Measurements from ENCODE around the gene RAB7B.

The RAB7B gene

GRCh38 chr1:205973377-205974232 is 29.6 kb downstream of the RAB7B start:
- no peak for DNase-seq
- ATAC-seq: no peak

DNA sequence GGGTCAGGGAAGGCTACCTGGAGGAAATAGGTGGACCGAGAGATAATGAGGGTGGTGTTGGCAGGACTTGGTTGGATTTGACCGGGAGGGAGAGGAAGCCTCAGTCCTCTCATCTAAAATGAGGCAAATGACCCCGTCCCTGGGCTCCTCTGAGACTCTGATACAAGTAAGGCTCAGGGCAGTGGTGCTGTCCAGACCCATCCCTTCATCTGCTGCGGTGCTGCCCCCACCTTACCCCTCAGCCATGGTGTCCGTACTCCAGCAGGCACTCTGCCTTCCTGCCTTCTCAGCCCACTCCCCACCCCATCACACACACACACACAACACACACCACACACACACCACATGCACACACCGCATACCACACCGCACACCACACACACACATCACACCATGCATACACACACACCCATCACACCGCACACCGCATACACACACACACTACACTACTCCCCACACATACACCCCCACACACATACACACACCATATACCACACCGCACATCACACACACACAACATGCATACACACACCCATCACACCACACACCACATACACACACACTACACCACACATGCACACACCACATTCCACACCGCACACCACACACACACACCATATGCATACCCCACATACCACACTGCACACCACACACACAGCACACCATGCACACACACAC is 30.6 kb downstream of the RAB7B start:
- ATAC-seq: no peak

GRCh38 chr1:205972081-205972480 is 31.1 kb downstream of the RAB7B start:
- DNase-seq (no peak), ATAC-seq (no peak)

More for the DNA sequence above, 30.6 kb downstream of the RAB7B start:
- no peak for DNase-seq

GRCh38 chr1:205971082-205971481 is 32.1 kb downstream of the RAB7B start:
- DNase-seq (no peak), ATAC-seq (no peak)

GRCh38 chr1:205970486-205970885 is 32.7 kb downstream of the RAB7B start:
- DNase-seq (no peak), ATAC-seq (no peak)

DNA sequence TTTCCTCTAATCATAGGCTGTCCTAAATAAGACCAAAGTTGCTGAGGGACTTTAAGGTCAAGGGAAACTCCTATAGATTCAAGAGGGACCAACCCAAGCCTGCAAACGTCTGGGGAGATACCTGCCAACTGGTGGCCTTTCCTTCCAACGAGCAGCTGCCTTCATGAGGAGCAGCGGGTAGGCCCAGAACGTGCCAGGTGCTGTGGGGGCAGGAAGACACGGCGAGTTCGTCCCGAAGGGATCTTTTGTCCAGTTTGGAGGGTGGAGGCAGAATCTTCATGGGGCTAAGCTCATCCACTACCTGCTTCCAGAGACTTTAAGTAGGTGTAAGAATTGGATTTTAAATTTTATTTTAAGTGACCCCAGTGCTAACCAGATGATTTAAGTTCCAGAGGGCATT is 34.0 kb downstream of the RAB7B start:
- DNase-seq (no peak), ATAC-seq (no peak)

DNA sequence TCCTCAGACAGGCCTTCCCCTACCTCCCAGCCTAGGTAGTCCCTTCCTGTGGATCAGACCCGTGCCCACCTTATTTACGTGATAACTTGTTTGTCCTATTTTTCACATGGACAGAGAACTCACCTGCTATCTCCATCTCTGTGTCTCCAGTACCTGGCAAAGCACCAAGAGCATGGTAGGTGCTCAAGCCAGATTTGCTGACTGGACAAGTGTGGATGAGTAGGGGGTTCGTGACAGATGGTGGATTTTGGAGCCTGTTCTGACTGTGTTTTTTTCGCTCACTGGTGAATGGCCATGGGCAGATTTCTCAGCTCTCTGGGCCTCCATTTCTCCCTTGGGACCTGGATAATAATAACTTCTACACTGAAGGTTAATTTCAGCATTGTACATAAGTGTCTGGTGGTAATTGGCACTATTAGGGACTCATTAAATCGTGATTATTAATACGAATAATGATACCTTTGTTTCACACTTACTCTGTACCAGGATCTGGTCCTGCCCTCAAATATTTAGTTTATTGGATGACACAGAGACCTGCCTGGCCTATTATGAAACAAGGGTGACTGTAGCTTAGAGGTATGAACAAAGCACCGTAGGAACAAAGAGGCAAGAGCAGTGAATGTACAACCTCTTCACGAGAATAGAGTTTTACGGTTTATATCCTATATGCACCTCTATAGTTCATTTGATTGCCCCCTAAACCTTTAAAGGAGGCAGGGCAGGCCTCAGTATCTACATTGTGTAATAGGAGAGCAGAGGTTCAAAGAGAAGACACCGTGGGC is 35.5 kb downstream of the RAB7B start:
- ATAC-seq (no peak), DNase-seq (no peak)

DNA sequence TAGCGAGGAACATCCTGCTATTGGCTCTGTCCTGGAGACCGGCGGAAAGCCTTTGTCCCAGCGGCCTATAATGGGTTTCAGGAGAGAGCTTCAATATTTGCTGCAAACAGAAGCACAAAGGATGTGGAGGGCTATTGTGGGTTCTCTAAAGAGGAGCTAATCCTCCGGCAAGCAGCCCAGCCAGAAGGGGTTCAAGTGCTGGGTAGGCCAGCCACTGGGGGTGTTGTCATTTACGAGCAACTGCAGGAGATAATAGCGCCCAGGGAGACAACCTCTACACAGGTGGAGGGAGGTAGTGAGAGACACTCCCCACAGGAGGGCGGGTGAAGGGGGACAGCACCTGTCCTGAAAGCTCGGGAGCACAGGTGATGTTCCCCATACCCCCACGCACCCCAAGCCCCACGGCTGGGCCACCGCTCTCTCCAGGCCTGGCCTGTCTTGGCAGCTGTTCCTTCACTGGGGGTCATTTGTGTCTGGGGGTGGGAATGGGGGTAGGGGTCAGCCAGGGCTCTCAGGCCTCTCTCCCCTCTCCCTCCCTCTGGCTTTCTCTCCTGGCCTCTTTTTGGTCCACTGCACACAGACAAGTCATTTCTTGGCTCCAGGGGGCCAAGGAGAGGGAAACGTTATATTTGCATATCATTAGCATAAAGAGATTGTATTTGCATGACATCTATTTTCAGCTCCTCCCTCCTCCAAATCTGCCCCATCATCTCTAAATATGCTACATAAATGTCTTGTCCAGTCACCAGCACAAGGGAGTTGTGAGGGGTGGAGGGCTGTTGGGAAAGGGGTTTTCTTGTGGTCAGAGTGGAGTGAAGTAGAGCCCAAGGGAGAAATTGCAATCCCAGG is 37.9 kb downstream of the RAB7B start:
- DNase-seq (no peak), ATAC-seq (no peak)

DNA sequence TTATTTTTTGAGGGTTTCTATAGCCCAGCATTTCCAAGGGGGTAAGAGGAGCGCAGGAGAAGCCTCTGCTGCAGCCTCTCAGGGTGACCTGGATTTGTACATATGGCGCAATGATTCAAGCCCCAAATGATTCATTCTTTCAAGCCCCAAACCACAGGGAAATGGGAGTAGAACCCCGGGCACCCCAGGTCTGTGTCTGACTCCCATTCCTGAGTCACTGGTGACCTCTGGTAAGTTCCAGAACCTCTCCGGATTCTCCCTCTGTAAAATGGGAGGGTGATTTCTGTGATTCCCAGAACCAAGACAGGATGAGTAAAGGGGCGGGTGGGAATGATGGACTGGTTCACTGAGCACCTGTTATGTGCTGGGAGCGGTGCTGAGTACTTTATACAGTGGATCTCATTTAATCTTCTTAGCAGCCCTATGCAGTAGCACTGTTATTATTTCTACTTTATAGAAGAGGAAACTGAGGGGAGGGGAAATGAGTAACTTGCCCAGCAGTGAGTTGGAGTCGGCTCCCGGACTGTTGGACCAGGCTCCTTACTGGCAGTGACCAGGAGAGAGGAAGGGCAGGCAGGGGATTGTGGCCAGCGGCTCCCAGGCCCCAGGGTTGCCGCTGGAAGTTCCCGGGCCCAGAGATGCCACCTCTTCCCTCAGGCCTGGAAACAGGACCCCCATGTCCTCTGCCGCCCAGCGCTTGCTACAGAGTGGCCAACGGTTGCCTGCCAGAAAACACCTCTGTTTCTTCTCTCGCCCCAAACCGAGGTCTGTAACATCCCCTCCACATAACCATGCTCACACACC is 39.6 kb downstream of the RAB7B start:
- DNase-seq: no peak

DNA sequence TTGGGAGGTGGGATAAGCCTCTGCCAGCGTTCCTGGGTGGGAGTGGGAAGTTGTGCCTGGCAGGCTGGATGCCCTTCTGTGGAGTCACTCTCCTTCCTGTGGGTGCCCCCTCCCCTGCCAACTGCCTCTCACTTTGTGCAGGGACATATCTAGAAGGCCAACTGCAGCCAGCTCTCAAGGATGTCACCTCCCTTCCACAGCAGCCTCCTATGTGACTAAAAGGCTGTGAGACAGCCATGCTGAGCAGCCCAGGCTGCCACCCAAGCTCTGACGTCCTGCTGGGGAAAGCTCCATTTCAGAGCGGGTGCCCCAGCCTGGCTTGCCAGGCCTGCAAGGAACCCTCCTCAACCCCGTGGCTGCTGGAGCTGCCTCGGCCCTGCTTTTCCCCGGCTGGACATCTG is 40.4 kb downstream of the RAB7B start:
- ATAC-seq (no peak), DNase-seq (no peak)

More for the DNA sequence above, 39.6 kb downstream of the RAB7B start:
- ATAC-seq: no peak

DNA sequence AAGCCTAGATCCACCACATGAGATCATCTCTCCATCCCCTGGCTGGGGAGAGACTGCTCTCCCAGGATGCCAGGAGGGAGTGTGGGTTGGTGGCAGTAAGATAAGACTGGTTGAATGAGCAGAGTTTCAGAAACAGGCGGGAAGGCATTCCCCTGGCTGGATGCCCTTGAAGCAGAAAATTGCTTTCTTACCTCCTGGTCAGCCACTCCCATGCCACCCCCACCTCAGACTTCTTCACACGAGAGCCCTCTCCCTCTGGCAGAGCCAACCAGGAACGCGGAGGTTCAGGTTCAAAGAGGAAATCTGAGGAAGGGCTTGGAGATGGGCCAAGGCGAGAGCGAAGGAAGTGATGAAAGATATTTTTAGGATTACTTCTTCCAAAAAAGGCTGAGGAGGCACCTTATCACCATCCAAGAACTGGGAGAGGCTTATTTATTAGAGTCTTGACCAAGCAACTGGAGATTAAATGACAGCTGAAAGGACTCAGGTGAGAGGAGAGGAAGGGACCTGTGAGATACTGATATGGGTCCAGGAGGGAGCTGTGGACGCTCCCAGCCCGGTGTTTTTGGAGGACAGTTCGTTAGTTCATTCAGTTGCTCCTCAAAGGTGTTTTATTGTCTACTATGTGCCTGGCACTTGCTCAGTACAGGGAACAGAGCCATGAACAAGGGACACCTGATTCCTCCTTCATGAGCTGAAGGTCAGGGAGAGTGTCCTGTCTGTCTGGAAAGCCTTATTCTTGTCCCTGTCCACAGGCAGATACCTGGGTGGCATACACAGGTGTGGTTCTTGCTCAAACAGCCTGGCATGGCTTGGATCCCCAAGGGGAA is 41.0 kb downstream of the RAB7B start:
- ATAC-seq (no peak), DNase-seq (no peak)

- ATAC-seq (peak; percentile 69), DNase-seq (peak; percentile 24)
These were observed 41.8 kb downstream of the RAB7B start for GRCh38 chr1:205961405-205961804.

- DNase-seq (no peak), ATAC-seq (no peak)
These were observed 43.4 kb downstream of the RAB7B start for GRCh38 chr1:205959789-205960188.

DNA sequence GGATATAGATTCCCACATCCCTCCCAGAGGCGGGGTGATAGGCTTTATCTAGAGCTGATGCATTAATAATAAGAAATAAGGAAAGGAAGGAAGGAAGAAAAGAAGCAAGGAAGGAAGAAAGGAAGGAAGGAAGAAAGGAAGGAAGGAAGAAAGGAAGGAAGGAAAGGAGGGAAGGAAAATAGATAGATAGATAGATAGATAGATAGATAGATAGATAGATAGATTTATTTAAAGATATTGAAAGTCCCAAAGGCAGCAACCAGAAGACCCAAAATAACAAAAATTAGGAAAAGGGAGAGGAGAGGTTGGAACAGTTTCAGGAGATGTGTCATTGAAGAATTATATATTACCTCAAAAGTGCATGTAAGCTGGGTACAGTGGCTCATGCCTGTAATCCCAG is 47.7 kb downstream of the RAB7B start:
- ATAC-seq (no peak), DNase-seq (no peak)

DNA sequence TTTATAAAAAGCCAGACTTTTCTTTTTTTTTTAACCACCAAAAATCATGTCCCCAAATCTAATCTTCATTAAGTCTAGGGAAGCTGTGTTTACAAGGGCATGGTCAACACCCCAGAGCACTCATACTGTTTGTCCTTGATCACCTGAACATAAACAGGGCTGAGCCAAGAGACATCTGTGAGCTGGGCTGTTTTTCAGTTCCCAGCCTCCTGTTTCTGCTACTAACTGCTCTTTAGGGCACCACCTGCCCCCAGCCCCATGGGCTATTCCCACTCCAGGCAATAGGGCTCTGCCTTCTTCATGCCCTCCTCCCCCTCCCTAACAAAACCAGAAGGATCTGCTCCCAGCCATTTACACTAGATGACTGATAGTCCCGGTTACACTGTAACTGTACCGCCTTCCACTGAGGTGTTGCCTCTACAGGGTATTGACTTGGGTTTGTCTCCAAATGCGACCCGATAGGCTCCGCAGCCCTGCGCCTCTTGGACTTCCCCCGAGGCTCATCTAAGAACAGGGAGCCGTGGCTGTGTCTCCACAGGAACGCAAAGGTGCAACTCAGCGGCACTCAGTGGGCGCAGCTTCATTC is 48.3 kb downstream of the RAB7B start:
- ATAC-seq (no peak), DNase-seq (no peak)

GRCh38 chr1:205951746-205952145 is 51.4 kb downstream of the RAB7B start:
- ATAC-seq (no peak), DNase-seq (no peak)

- ATAC-seq: no peak
- DNase-seq: no peak
These were observed 52.2 kb downstream of the RAB7B start for GRCh38 chr1:205950826-205951549.

DNA sequence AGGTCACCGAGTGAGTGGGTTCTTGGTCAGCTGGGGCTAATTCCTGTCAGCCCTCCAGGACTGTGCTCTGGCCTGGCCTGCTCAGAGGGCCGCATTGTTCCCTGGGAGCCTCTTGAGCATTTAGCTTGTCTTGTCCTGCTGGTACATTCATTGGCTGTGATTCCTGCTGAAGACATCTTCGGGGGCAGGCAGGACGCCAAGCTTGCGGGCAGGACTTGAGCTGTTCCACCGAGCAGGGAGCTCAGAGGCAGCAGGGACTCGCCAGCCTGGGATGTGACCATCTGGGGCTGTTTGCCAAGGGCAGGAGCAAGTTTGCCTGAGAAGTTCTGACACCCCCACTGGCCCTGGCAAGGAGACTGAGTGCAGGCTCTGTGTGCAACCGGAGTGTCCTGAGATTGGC is 52.9 kb downstream of the RAB7B start:
- ATAC-seq (peak; percentile 21), DNase-seq (no peak)

- DNase-seq: no peak
- ATAC-seq: peak; percentile 6
These were observed 53.4 kb downstream of the RAB7B start for GRCh38 chr1:205949753-205950152.
